Mucosa of rectum (tissue), 2 donors: ENCODE data around the gene TADA3.

Experiments
- H3K27ac ChIP-seq, 2 donors: one replicate each; pipeline ENCODE4 v1.7.0; 2013; ENCODE audit warnings: inconsistent platforms in 2 of 2, low read depth in 2 of 2, low read length in 2 of 2
- H3K27me3 ChIP-seq, 2 donors: one replicate each; pipeline ENCODE4 v1.7.0; 2013; ENCODE audit warnings: low read length in 2 of 2; ENCODE audit not compliant: control insufficient read depth in 2 of 2, insufficient read depth in 2 of 2
- H3K36me3 ChIP-seq, 2 donors: one replicate each; pipeline ENCODE4 v1.7.0; 2013; ENCODE audit warnings: low read length in 2 of 2; ENCODE audit not compliant: control insufficient read depth in 2 of 2, insufficient read depth in 2 of 2
- H3K4me1 ChIP-seq, 2 donors: one replicate each; pipeline ENCODE4 v1.7.0; 2013; ENCODE audit warnings: low read length in 2 of 2, mild to moderate bottlenecking in 1 of 2; ENCODE audit not compliant: control insufficient read depth in 2 of 2, insufficient read depth in 2 of 2
- H3K4me3 ChIP-seq, 2 donors: one replicate each; pipeline ENCODE4 v1.7.0; 2013; ENCODE audit warnings: low read length in 2 of 2
- H3K9ac ChIP-seq, 2 donors: one replicate each; pipeline ENCODE4 v1.7.0; 2013; ENCODE audit warnings: low read length in 2 of 2, low read depth in 1 of 2, mild to moderate bottlenecking in 1 of 2
- H3K9me3 ChIP-seq, 2 donors: one replicate each; pipeline ENCODE4 v1.7.0; 2013; ENCODE audit warnings: low read length in 2 of 2; ENCODE audit not compliant: control insufficient read depth in 2 of 2
- donor health status: healthy.
- donor health status: Normal muscosa, but diverticular disease.

TADA3 gene, protein sequence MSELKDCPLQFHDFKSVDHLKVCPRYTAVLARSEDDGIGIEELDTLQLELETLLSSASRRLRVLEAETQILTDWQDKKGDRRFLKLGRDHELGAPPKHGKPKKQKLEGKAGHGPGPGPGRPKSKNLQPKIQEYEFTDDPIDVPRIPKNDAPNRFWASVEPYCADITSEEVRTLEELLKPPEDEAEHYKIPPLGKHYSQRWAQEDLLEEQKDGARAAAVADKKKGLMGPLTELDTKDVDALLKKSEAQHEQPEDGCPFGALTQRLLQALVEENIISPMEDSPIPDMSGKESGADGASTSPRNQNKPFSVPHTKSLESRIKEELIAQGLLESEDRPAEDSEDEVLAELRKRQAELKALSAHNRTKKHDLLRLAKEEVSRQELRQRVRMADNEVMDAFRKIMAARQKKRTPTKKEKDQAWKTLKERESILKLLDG

GRCh38 chr3:9792405-9793160 is at the start of gene TADA3, which contains the start of gene ARPC4:
Gene TADA3, minus strand, starts transcription at chr3:9792473. Its CDS starts 1,007 bp downstream, at chr3:9791466.
Gene ARPC4, plus strand, starts transcription at chr3:9793082. Its CDS starts 40 bp downstream, at chr3:9793122.
- H3K36me3 ChIP-seq: peaks cover 26 to 31% of the 10 kb centered on the region in 2 donors

GRCh38 chr3:9841015-9841414 is 48.7 kb upstream of the TADA3 start:
- no peak overlapping the region for H3K4me3 ChIP-seq
- no peaks in the 10 kb centered on the region for H3K27me3 ChIP-seq
- peaks cover 7 to 9% of the 10 kb centered on the region in 2 donors for H3K4me1 ChIP-seq

More at GRCh38 chr3:9792405-9793160, at the start of gene TADA3, which contains the start of gene ARPC4:
- H3K4me1 ChIP-seq: peaks cover 17 to 20% of the 10 kb centered on the region in 2 donors
- H3K9me3 ChIP-seq: no peaks in the 10 kb centered on the region
- H3K4me3 ChIP-seq: peak within 1 kb of the TSS; percentile 95 to 98
- peak within 1 kb of the TSS; percentile 95 to 99 for H3K9ac ChIP-seq
- H3K27ac ChIP-seq: peak within 1 kb of the TSS; percentile 95 to 96
- no peaks in the 10 kb centered on the region for H3K27me3 ChIP-seq

DNA sequence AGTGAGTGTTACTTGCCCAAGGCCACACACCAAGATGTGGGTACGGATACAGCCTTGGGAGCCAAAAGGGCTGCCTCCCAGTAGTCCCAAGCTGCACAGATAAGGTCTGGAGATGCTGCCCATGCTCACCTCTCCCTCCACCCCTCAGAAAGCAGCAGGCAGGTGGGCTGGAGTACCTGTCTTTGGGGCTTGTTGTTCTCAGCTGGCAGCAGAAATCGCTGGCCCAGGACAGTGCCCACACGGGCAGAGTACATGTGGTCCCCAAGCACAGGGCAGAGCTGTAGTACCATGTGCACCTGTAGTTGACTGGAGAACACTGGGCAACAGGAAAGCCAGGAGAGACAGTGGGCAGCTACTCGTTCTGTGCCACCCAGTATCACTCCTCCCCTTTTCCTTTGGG is 46.6 kb upstream of the TADA3 start:
- no peaks in the 10 kb centered on the region for H3K9me3 ChIP-seq
- no peak overlapping the region for H3K9ac ChIP-seq
- H3K27ac ChIP-seq: no peak overlapping the region
- no peaks in the 10 kb centered on the region for H3K27me3 ChIP-seq
- H3K36me3 ChIP-seq: peaks cover 30 to 54% of the 10 kb centered on the region in 2 donors
- H3K4me1 ChIP-seq: peaks cover 3 to 5% of the 10 kb centered on the region in 2 donors
- H3K4me3 ChIP-seq: no peak overlapping the region

More at GRCh38 chr3:9841015-9841414, 48.7 kb upstream of the TADA3 start:
- peaks cover 19 to 37% of the 10 kb centered on the region in 2 donors for H3K36me3 ChIP-seq
- H3K9me3 ChIP-seq: no peaks in the 10 kb centered on the region
- no peak overlapping the region for H3K9ac ChIP-seq
- H3K27ac ChIP-seq: no peak overlapping the region

DNA sequence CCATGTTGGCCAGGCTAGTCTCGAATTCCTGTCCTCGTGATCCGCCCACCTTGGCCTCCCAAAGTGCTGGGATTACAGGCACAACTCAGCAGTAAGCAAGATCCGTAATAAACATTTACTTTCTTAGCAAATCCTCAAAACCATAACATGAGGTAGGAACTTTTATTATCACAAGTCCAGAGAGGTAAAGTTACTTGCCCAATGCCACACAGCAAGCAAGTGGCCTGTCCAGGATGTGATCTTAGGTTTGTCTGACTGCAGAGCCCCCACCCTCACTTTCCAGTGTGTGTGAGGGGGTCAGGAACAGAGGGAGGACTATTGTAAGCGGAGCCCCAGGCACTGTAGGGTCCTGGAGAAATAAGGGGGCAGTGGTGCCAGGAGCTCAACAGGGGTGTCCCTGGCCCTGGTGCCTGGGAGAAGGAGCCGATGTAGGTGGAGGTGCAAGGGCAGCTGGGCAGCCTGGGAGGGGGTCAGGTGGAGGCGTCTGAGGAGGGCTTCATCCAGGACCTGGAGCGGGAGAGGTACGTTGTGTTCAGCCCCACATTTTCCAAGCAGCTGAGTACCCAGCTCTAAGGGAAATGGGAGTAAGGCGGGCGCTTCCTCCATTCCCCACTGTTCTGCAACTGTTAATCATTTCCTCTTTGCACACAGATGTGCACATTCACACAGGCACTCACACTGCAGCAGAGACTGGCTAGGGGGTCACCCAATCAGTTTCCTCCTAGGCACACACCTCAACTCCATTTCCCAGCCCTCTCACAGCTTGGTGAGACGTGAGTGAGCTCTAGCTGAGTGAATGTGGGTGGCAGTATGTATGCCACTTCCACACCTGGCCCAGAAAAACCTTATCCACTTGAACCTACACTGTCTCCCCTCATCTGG is 45.7 kb upstream of the TADA3 start:
- Histone ChIP-seq H3K36me3 (peaks cover 37 to 54% of the 10 kb centered on the region in 2 donors), H3K9ac (no peak overlapping the region), H3K27ac (no peak overlapping the region), H3K27me3 (no peaks in the 10 kb centered on the region), H3K4me1 (peaks cover 0 to 2% of the 10 kb centered on the region in 2 donors), H3K4me3 (no peak overlapping the region), H3K9me3 (no peaks in the 10 kb centered on the region)

- H3K9me3 ChIP-seq: no peaks in the 10 kb centered on the region
- H3K36me3 ChIP-seq: peaks cover 36 to 46% of the 10 kb centered on the region in 2 donors
- H3K4me3 ChIP-seq: no peak overlapping the region
- H3K27me3 ChIP-seq: no peaks in the 10 kb centered on the region
- H3K4me1 ChIP-seq: no peaks in the 10 kb centered on the region
- H3K27ac ChIP-seq: no peak overlapping the region
- no peak overlapping the region for H3K9ac ChIP-seq
Measured at GRCh38 chr3:9834520-9835380, 42.5 kb upstream of the TADA3 start.

DNA sequence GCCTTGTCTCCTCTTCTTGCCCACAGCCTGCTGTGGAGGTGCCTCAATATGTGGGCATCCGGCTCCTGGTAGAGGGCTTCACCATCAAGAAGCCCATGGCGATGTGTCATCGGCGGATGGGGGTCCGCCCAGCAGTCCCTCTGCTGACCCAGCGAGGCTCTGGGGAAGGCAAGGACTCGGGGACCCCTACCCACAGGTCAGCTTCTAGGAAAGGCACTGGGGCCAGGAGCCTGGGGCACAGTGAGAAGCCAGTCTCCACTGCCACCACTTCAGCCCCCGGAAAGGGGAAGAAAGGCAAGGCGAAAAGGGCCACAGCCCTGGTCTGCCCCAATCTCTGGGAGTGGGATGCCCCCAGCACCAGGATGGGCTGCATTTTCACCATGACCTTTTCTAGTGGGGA is 40.8 kb upstream of the TADA3 start:
- Histone ChIP-seq H3K36me3 (peaks cover 34 to 37% of the 10 kb centered on the region in 2 donors), H3K27ac (no peak overlapping the region), H3K4me3 (no peak overlapping the region), H3K9ac (no peak overlapping the region), H3K9me3 (no peaks in the 10 kb centered on the region), H3K4me1 (no peaks in the 10 kb centered on the region), H3K27me3 (no peaks in the 10 kb centered on the region)

- H3K9me3 ChIP-seq: no peaks in the 10 kb centered on the region
- peaks cover 28 to 32% of the 10 kb centered on the region in 2 donors for H3K36me3 ChIP-seq
- H3K27ac ChIP-seq: no peak overlapping the region
- H3K4me1 ChIP-seq: no peaks in the 10 kb centered on the region
- H3K4me3 ChIP-seq: no peak overlapping the region
- no peaks in the 10 kb centered on the region for H3K27me3 ChIP-seq
- no peak overlapping the region for H3K9ac ChIP-seq
Measured at GRCh38 chr3:9831253-9831652, 39.0 kb upstream of the TADA3 start.

DNA sequence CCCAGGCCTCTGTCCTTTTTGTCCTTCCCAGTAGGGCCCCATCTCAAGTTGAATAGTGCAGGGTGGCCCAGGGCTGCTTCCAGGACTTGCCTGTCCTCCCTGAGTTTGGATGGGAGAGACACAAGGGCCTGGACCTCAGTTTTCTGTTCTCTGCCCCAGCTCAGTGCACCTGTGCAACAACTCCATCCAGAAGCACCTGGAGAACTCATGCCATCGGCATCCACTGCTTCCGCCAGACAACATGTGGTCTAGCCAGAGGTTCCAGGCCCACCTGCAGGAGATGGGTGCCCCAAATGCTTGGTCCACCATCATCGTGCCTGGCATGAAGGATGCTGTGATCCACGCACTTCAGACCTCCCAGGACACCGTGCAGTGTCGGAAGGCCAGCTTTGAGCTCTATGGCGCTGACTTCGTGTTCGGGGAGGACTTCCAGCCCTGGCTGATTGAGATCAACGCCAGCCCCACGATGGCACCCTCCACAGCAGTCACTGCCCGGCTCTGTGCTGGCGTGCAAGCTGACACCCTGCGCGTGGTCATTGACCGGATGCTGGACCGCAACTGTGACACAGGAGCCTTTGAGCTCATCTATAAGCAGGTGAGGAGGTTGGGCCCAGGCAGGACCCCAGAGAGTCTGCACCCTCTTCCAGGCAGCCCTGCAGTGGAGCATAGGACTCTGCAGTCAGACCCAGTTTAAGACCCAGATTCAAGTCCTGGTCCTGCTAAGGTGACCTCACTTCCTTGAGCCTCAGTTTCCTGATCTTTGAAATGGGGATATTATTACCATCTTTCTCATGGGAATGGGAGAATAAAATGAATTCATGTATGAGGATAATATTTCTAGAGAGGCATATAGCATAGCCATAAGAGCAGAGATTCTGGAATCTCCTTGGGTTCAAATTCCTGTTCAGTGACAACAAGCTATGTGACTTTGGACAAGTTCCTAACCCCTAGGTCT is 36.8 kb upstream of the TADA3 start:
- H3K4me3 ChIP-seq: no peak overlapping the region
- no peak overlapping the region for H3K9ac ChIP-seq
- H3K27ac ChIP-seq: no peak overlapping the region
- H3K4me1 ChIP-seq: no peaks in the 10 kb centered on the region
- peaks cover 10 to 21% of the 10 kb centered on the region in 2 donors for H3K36me3 ChIP-seq
- no peaks in the 10 kb centered on the region for H3K9me3 ChIP-seq
- no peaks in the 10 kb centered on the region for H3K27me3 ChIP-seq
